Gastrocnemius medialis (tissue), 4 donors: ENCODE data around the gene SCARF2.

Experiments used
- CTCF ChIP-seq, 5 experiments: fragments of 450-650 bp in 3 of 5; fragments of 200-600 bp in 2 of 5; sonication (generic) in 2 of 5; IDR thresholded peaks in 4 of 5; conservative IDR thresholded peaks in 1 of 5; 1 replicate in 4 of 5; 2 replicates in 1 of 5; pipeline ENCODE4 v1.5.1; 2016 to 2019; ENCODE audit warnings: antibody characterized with exemption in 5 of 5, mild to moderate bottlenecking in 3 of 5, moderate library complexity in 3 of 5
- POLR2A ChIP-seq, 2 donors: fragments of 450-650 bp; IDR thresholded peaks; one replicate each; pipeline ENCODE4 v1.6.1; 2017; ENCODE audit warnings: antibody characterized with exemption in 2 of 2, mild to moderate bottlenecking in 2 of 2, moderate library complexity in 2 of 2

GRCh38 chr22:20404881-20405280 lies 32.7 kb downstream of the SCARF2 start:
- TF ChIP-seq CTCF (IDR thresholded peaks at IDR 0.05 in 4 of 5, conservative IDR thresholded peaks at IDR 0.05 in 1 of 5): no peak
- TF ChIP-seq POLR2A (IDR thresholded peaks at IDR 0.05): no peak
